HTERT RPE-1 (cell line): ENCODE measurements around the gene TECPR1.

ENCODE experiments used
- in situ Hi-C: fragments of 300-500 bp; cut with MboI; formaldehyde crosslinking; loops from 4 replicates; pipeline ENCODE4 v1.14.3; 2020; ENCODE audit warnings: low sequenced_read_pairs

TECPR1 gene

DNA sequence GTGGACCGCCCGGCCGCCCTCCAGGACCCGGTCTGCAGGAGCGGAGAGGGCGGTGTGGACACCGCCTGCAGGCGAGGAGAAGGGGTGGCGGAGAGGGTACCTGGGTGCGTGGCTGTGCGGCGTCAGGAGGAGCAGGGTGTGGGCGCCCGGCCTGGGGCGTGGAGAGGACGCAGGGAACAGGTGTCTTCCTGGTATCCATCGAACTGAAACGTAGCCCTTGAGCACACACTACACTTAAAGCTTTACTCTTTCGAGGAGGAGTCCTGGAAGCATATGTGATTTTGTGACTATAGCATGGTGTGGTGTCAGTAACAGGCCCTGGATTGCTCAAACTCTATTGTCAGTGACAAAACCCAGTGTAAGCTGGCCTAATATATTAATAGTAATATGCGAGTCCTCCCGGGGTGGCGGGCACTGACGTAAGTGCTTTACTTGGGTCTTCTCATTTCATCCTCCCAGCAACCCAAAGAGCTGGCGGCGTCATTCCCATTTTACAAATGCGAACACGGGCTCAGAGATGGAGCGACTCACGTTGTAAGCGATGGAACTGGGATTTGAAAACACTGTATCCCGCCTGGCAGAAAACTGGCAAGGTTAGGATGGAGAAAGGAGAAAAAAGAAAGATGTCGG, 508 bp upstream of the TECPR1 start:
- in situ Hi-C loops = no loop called here

DNA sequence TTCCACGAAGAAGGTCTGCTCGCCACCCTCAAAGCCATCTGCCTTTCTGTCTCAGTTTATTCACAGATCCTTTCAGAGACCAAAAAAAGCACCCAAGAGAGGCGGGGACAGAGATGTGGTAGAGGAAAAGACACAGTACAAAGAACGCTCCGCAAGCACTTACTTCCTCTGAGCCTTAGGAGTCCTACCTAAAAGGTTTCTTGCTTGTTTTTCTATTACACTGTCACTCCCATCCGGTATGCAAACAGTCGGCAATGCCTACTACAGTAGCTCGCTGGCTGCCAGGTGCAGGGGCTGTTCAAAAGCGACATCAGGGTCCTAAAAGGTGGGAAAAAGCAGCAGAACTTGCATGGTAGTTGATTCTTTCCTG, 816 bp downstream of the TECPR1 start:
- in situ Hi-C loops = no loop called here

DNA sequence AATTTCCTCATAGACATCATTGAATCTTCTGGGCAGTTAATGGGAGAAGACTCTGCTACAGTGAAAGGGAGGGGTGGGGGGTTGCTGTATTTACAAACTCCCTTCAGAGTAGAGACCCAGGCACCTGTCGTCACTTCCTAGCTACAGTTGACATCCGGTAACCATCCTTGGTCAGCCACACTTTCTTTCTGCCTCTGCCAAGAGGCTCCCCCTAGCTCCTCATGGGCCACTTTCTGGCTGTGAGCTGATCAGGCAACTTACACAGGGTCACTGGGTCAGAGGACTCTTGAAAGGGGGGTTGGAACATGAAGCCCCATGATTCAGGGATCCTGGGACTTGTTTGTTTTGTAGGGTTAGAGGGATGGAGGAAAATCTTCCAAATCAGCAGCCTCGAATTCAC, 1.2 kb downstream of the TECPR1 start:
- in situ Hi-C loops = no loop called here

DNA sequence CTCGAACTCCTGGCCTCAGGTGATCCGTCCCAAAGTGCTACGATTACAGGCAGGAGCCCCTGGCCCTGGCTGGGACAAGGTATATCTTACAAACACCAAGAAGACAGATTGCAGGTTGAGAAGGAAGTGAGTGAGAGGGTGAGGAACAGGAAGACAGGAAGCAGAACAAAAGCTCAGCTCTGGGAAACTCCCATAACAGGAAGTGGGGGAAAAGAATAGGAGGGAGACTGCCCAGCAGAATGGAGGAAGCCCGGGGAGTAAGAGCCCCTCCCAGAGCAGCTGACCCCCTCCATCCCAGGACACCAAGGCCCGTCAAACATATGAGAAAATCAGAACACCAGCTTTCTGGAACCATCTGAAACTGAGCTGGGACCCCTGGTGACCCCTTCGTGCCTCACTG, 2.9 kb downstream of the TECPR1 start:
- in situ Hi-C loops = no loop called here

DNA sequence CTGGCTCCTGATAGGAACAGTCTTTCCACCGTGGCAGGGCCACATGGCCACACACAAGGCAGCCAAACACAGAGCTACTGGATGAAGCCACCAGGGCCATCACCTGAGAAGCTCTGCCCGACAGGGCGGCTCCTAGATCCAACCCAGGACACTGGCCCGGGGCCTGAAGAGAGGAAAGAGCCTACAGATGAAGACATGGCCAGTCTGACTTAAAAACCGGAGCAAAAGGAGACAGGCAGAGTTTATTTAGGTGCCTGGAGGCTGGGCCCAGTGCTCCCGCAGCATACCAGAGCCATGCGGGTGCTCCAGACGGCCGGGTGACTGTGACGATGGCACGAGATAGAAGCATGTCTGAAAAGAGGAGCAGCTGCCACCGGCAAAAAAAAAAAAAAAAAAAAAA, 3.9 kb downstream of the TECPR1 start:
- in situ Hi-C loops = no loop called here

DNA sequence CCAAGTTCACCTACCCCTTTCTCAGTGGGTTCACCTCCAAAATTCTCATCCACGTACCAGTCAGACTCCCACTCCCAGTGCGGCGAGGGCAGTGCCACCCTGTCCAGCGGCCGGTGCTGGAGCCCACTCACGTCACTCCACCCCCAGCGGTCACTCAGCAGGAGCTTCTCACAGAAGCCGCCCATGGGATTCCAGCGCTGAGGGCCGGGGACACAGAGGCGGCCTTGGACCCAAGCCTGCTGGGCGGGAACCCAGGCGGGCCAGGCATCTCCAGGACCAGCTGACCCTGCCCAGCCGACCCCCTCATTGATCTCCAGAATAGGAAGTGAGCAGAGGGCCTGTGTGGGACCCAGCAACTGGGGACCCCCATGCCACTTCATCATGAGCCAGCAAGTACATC, 7.2 kb downstream of the TECPR1 start:
- in situ Hi-C loops = no loop called here

DNA sequence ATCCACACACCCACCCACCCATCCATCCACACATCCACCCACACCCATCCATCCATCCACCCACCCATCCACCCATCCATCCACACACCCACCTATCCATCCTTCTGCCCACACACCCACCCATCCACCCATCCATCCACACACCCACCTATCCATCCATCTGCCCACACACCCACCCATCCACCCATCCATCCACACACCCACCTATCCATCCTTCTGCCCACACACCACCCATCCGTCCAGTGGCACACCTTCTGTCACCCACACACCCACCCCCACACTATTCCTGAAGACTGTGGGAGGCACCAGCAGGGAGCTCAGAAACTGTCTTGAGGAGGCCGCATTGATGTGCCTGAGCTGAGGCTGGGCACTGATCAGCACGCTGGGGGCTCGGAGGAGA, 9.1 kb downstream of the TECPR1 start:
- in situ Hi-C loops = no loop called here

DNA sequence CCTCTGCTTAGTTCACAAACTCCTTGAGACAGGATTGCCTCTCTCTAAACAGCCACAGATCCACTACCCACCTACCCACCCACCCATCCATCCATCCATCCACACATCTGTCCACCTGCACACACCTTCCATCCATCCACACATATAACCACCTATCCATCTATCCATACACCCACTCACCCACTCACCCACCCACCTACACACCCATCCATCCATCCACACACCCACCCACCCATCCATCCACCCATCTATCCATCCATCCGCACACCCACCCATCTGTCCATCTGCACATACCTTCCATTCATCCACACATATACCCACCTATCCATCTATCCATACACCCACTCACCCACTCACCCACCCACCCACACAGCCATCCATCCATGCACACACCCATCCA, 9.7 kb downstream of the TECPR1 start:
- in situ Hi-C loops = no loop called here

DNA sequence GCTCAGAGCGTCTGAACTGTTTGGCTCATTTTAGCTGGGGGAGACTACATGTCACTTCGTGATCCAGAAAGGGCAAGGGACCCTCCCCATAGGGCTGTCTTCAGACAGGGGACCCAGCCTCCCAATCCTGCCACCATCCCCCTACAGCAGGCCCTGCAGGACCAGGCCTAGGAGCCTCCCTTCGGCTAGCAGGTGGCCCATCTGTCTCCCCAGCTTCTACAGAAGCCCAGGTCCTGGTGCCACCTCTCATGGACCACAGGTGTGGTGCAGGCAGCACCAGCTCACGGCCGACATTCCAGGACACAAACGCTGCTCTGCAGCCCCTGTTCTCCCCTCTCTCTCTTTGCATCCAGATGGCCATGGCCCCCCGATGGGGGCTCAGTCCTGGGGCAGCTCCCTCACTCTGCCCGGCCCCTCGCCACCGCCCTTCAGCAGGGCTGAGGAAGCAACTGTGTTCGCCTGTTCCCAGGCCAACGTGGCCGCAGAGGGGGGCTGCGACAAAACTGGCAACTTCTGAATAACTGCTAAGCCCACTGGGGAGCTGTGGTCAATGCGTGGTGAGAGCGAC, 10.3 kb downstream of the TECPR1 start:
- in situ Hi-C loops = no loop called here

DNA sequence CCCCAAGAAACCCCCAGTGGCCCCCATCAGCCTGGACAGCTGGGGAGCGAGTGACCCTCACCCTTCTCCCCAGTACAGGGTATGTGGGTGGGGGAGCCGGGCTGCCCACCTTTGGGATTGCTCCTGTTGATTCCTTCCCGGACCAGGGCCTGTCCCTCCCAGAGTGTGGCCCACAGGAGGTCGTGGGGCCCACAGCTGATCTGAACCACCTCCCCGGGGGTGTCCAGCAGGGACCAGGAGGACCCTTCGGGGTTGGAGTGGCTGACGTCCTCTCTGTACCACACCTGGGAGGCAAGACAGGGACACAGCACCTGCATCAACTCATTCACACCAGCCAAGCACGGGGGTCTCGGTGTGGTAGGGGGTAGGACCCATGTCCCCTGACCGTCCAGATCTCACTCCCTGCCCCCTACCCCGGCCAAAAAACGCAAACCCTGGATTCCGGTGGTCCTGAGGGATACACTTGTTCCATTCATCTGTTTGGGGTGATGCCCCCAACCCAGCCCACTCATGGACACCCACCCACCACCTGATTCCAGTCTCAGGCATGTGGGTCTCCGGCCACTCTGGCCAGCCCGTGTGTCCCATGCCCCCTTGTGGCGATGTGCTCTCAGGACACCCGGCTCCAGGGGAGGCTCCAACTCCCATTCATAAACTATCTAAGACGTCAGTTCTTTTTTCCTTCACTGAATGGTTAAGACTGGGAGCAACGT, 10.9 kb downstream of the TECPR1 start:
- in situ Hi-C loops = no loop called here

DNA sequence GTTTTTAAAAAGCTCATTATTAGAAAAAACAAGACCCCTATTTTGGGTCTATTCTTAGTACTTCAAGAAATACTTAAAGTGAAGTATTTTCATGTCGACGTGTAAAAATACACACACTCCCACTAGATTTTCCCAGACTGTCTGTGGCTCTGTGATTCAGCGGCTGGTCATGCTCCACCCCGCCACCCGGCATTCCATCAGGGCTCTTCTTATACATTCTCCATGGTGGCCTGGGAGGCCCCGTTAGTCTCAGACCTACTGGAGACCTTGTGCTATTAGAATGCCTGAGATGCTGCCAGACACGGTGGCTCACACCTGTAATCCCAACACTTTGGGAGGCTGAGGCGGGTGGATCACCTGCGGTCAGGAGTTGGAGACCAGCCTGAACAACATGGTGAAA, 13.1 kb downstream of the TECPR1 start:
- in situ Hi-C loops = no loop called here

DNA sequence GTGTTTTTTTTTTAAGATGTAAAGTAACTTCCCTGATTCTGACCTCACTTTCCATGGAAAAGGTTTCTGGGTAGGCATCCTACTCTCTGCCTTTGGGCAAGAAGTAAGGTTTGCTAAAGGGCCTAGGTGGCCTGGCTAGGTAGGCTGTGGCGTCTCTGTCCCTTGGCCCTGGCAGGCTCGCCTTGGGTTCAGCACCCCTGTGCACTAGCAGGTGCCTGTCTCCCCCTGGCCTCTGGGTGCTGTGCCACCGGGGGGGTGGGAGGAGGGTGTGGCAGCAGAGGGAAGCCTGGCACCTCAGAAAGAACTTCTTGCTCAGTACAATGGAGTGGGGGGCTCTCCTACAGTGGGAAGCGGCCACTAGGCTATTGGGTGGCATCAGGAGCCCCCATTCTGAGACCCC, 14.0 kb downstream of the TECPR1 start:
- in situ Hi-C loops = no loop called here

DNA sequence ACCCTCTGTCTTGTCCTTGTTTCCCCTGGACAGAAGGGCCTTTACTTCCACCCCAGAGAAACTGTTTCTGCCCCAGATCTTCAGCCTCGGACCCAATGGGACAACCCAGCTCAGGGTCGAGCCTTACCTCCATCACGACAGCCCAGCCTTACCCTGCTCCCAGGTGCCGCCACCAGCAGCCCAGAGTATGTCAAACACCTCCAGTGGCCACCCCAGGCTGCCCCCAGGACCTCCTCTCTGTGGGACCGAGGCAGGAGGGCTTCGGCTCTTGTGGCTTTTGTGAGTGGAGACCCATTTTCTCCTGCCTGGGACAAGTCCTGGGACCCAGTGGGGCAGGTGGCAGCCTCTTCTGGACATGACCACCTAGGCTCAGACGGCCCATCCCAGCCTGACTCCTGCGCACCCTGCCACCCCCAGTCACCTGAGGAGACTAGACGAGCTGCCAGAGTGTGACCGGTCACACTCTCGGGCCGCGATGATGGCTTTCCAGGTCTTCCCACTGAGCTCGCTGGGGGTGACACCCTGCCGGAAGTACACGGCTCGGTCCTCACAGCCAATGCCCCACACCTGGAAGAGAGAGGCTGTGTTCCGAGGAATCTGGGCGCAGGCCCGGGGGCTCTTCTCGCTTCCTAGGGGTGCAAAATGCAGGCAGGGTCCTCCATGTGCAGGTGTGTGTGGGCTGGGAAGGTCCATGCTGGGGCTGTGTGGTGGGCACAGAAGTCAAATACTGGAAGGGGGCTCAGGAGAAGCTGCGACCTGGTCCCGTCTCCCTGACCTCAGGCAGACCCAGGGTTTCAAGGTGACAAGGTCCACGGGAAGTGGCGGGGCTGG, 15.5 kb downstream of the TECPR1 start:
- in situ Hi-C loops = no loop called here

DNA sequence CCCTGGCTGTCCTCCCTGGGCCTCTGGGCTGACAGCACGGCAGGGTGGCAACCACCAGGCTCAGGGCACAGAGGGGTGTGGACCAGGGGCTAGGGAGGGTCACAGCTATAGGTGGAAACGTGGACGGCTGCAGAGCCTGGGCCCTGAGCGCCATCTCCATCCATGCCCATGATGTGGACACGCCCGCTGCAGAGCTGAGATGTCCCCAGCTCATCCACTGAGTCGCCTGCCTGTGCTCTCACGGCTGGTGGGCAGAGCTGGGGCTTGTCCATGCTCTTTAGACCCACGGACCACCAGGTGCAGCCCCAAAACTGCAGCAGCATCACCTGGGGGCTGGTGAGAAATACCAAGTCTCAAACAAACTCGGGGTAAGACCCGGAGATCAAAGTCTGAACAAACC, 16.1 kb downstream of the TECPR1 start:
- in situ Hi-C loops = no loop called here

DNA sequence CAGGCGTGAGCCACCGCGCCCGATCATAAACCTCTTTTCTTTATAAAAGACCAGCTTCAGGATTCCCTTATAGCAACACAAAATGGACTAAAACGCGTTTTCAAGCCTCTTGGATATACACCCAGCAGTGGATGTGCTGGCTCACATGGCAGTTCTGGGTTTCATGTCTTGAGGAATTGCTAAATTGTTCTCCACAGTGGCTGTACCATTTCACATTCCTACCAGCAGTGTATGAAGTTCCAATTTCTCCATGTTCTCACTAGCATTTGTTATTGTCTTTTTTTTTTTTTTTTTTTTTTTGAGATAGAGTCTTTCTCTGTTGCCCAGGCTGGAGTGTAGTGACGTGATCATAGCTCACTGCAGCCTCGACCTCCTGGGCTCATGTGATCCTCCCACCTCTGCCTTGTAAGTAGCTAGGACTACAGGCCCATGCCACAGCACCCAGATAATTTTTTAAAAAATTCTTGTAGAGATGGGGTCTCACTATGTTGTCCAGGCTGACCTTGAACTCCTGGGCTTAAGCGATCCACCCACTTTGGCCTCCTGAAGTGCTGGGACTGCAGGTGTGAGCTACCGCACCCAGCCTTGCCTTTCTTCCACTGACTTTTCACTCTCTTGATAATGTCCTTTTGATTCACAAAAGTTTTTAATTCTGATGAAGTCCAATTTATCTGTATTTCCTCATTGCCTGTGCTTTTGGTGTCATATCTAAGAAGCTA, 17.4 kb downstream of the TECPR1 start:
- in situ Hi-C loops = no loop called here

DNA sequence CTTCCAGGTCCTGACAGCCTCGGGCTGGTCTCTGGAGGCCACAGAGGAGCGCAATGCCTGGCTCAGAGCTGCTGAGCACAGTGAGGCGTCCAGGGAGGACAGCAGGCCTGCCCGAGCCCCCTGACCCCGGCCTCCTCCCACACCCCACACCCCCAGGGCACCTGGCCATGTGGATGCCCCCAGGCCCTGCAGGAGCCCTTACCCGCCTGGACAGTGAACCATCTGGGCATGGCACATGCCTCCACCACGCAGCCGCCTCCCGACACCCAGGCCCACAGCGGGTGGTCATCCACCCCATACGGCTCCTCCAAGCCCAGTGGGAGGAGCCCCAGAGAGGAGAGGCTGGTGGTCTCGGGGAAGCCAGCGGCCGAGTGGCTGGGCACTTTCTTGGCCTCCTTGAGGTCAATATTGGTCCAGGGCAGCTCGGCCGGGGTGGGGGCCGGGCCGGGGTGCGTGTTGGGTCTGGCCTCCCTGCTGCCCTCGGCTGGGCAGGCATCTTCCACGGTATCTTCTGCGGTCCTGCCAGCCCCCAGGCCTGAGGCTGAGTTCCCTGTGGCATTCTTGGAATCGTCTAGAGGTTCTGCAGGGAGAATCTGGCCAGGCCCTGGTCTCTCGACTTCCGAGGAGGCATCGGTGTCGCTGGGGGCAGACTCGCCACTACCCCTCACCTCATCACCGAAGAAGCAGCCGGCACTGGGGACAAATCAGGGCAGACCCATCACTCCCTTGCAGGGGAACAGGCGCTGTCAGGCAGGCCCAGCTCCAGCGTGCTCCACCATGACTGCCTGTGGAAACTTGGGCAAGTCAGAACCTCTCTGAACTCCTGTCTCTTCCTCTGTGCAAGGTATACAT, 18.6 kb downstream of the TECPR1 start:
- in situ Hi-C loops = no loop called here

DNA sequence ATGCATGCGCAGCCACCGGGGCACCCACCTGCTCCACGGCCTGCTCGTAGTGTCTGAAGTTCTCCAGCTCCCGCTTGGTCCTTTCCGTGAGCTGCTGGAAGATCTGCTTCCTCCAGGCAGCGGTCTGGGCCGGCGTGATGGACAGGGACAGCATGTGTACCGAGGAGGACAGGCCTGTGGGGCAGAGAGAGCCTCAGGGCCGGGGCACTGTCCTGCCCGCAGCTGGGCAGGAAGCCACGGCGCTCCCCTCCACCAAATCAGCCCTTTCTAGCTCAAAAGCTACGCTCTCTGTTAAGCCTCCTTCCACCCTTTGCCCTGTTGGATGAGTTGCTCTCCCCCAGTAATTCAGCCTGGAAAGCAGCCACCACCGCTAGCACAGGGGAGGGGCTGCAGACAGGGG, 19.2 kb downstream of the TECPR1 start:
- in situ Hi-C loops = no loop called here

DNA sequence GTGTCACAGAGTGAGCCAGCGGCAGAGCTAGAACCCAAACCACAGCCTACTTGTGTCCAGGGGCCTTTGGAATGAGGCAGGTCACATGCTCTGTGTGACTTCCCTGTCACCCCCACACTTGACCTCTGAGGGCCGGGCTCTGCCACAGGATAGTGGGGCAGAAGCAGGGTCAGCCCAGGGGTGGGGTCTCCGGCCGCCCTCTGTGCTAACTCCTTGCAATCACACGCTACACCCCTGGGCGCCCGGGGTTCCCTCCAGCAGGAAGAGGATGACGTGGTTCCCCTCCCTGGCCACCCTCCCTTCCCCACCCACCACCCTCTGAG, 19.8 kb downstream of the TECPR1 start:
- in situ Hi-C loops = no loop called here

DNA sequence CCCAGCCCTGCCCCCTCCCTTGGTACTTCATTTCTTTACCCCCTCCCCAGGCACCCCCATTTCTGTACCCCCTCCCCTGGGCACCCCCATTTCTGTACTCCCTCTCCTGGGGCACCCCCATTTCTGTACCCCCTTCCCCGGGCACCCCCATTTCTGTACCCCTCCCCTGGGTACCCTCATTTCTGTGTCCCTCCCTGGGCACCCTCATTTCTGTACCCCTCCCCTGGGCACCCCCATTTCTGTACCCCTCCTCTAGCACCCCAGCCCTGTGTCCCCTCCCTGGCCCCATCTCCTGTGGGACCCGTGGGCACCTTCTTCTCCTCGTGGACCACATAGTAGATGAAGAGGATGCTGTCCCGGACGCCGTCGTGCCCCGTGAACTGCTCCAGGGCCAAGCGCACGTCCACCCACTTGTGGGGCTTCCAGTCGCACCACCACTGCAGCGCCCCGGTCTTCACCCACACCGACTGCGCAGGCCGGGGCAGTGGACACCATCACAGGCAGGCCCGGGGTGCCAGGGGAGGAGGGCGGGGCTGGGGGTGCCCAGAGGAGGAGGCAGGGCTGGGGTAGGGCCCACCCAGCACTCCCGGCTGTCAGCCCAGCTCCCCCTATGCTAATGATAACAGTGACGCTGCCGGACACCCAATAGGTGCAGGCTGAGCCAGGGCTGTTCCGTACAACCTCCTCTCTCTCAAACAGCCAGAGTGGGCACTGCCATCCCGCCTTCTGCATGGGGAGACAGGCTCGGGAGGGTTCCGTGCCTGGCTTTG, 20.4 kb downstream of the TECPR1 start:
- in situ Hi-C loops = no loop called here
